ENCODE data around the gene ANKRD28. TPM values are rescaled to one million over a fixed set of nuclear protein-coding genes. Genes with fewer than 3 reads are reported as not detected.

Gene ANKRD28
- total and polyA plus RNA-seq, 9 of the 15 experiments (the other 6 are each of a cell fraction or from before 2014, with no cell fraction given) = 11.7 to 66.0 (median 36.7) TPM

- TF ChIP-seq KDM2B (CRISPR knock-in tag; IDR thresholded peaks at IDR 0.05) (no peak), LARP7 (IDR thresholded peaks at IDR 0.05) (no peak)
These were observed 74.7 kb downstream of the ANKRD28 start (continued) for GRCh38 chr3:15722877-15723623.

GRCh38 chr3:15716178-15716577 lies 81.6 kb downstream of the ANKRD28 start:
- no peaks in the 10 kb centered on the region for H3K9me3 ChIP-seq (replicated peaks; ENCODE audit: control insufficient read depth, insufficient read depth, low read depth, low read length)
- no peak for ATAC-seq
- DNase-seq (ENCODE audit: extremely low read depth in 1 of 4, low spot score in 3 of 4) = no peak
- H3K4me3 ChIP-seq = no peak overlapping the region
- no peaks in the 10 kb centered on the region for H3K79me2 ChIP-seq (ENCODE audit: control insufficient read depth, insufficient read depth, low read length)
- BruUV-seq (replicated peaks) = no TSS peak
- H2AFZ ChIP-seq (ENCODE audit: low read depth, low read length) = no peak overlapping the region
- no peaks in the 10 kb centered on the region for H3K9me1 ChIP-seq (ENCODE audit: control insufficient read depth, insufficient read depth, low read length)
- H3K27me3 ChIP-seq (ENCODE audit: control insufficient read depth in 2 of 2, insufficient read depth in 2 of 2, low read length in 2 of 2) = no peaks in the 10 kb centered on the region
- H3K4me1 ChIP-seq (replicated peaks in 1 of 2; ENCODE audit: control insufficient read depth in 2 of 2, insufficient read depth in 2 of 2, low read length in 2 of 2) = no peaks in the 10 kb centered on the region
- H3K27ac ChIP-seq (ENCODE audit: extremely low read depth, low read depth, low read length) = no peak overlapping the region
- intact Hi-C loops (cut with micrococcal nuclease) (no loop called here), in situ Hi-C loops (cut with MboI) (no loop called here)
- FAIRE-seq = no peak
- no peak overlapping the region for H3K9ac ChIP-seq (ENCODE audit: insufficient read depth in 1 of 2, low read depth in 2 of 2, low read length in 2 of 2)
- TF ChIP-seq NCOA4 (IDR thresholded peaks at IDR 0.05; ENCODE audit: partially characterized antibody) = no peak
- no peak for TF ChIP-seq ZBTB1 (CRISPR knock-in tag; IDR thresholded peaks at IDR 0.05; ENCODE audit: borderline replicate concordance, low read depth)
- no peak for TF ChIP-seq PRPF4 (IDR thresholded peaks at IDR 0.05; ENCODE audit: insufficient read depth, low read depth, low read length, poor library complexity, severe bottlenecking)
- no peak for TF ChIP-seq ZBTB11 (CRISPR knock-in tag; IDR thresholded peaks at IDR 0.05)
- TF ChIP-seq ZNF444 (CRISPR knock-in tag; IDR thresholded peaks at IDR 0.05) = no peak
- no peak for TF ChIP-seq LCOR (CRISPR knock-in tag; IDR thresholded peaks at IDR 0.05)
- no peak for TF ChIP-seq ZBTB2 (IDR thresholded peaks at IDR 0.05)
- no peak for TF ChIP-seq CREBBP (IDR thresholded peaks at IDR 0.05; ENCODE audit: low read depth, low read length)
- no peak for TF ChIP-seq SAP30 (IDR thresholded peaks at IDR 0.05; ENCODE audit: borderline replicate concordance, insufficient read depth, low read depth, low read length, poor library complexity, severe bottlenecking)
- no peak for TF ChIP-seq NBN (IDR thresholded peaks at IDR 0.05; ENCODE audit: low read depth)
- TF ChIP-seq DPF2 (IDR thresholded peaks at IDR 0.05) = no peak
- TF ChIP-seq HSF4 (CRISPR knock-in tag; IDR thresholded peaks at IDR 0.05; ENCODE audit: borderline replicate concordance) = no peak
- TF ChIP-seq POLR2B (IDR thresholded peaks at IDR 0.05; ENCODE audit: low read depth, partially characterized antibody) = no peak
- ChIA-PET CTCF (ENCODE audit: low intra/inter-chr PET ratio) (no interaction called here), POLR2A (interaction anchor here (0.9 to 1.1 kb wide), 2 partner anchors 12 to 15 kb away, joined by 3 read pairs; no protein-coding TSS in a partner anchor)
- H3K4me2 ChIP-seq (ENCODE audit: insufficient read depth, low read length) = no peak overlapping the region
- peaks cover 36% of the 10 kb centered on the region for H3K36me3 ChIP-seq (ENCODE audit: control insufficient read depth, insufficient read depth, low read length)
- 93% methylated on average over 3 of the region's 3 CpGs for WGBS (ENCODE audit: insufficient coverage, low coverage, missing lambda C conversion rate)
- H4K20me1 ChIP-seq (replicated peaks; ENCODE audit: control insufficient read depth, insufficient read depth, low read length) = no peaks in the 10 kb centered on the region

All from K562 (cell line).